SW480 (cell line): ENCODE measurements around the gene MRPL23.

ENCODE experiments used
- DNase-seq: peaks from one replicate; pipeline ENCODE4 v3.0.0-alpha.2; 2016; ENCODE audit warnings: low spot score

MRPL23 gene

DNA sequence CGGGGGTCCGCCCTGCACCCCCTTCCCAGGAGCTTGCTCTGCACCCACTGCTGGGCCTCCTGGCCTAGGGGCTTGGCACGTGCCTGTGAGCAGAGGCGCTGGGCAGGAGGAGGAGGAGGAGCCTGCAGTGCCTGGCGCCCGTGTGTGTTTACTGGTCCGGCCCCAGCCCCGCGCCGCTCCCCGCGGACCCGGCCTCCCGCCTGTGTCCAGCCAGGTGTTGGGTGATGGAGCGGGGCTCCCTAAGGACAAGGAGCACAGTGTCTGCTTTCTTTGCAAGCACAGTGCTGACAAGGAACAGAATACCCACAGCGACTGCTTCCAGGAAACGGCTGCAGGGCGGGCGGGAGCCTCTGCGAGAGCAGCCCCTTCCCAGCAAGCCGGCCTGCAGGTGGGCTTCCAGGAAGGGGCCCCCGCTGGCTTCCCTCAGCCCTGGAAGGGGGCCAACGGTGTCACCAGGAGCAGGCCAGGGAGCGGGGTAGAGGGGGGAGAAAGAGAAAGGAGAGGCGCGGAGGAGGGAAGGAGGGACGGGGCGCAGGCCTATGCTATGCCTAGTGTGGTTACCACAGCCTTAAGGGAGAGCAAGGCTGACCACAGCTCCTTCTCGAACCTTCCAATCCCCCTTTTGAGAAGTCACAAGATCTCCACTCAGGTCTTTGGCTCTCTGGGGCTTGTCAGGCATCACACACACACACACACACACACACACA lies 43.9 kb downstream of the MRPL23 start:
- no peak for DNase-seq

- no peak for DNase-seq
These were observed 45.0 kb downstream of the MRPL23 start for GRCh38 chr11:1992111-1992510.

DNA sequence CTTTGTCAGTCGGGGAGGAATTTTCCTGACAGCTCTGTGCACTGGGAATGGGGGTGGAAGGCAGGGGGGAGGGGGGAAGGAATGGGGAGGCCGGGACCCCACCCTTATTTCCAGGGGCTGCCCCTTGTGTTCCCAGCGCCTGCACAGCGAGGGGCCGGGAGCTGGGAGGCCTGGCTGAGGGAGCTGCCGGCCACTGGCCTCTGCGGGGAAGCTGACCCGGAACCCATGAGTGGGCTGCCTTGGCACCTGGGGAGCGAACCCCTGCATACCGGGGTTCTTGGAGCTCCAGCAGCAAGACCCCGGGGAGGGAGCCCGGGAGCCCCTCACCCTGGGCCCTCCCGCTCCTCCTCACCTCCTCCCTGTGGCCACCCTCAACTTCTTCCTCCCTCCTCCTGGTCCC lies 47.0 kb downstream of the MRPL23 start:
- DNase-seq = no peak

DNA sequence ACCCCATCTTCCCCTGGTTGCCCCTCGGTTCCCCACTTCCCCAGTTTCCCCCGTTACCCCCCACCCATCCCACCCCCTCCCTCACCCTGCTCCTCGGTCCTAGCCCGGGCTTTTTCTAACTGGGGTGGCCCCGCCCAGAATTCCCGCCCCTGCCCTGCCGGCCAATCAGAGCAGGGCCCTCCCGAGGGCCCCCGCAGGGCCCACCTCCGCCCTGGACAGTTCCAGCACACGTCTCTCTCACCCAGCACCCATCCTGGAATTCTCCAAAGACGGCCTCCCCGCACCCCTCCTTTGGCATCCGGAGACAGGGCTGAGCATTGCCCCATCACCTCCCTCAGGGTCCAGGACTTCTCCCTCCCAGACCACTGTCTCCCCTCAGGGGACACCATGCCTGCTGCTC lies 50.6 kb downstream of the MRPL23 start, which contains the start of gene H19:
Gene H19 (minus strand): TSS at position 88 of the 400 bp plus-strand sequence.
- DNase-seq = no peak

DNA sequence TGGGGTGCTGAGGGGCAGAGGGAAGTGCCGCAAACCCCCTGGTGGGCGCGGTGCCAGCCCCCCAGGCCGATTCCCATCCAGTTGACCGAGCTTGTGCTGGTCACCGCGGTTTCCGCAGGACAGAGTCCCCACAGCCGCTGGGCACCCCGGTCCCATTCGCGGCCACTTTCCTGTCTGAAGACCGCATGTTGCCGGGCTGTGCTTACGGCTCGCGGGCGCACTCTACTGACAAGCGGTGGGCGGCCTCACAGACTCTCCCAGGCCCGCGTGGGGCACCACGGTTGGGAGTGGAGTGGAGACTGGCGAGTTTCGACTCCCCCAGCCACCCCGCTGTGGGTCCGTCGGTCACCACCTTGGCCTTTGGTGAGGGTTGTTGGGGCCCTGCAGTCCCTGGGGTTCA lies 51.2 kb downstream of the MRPL23 start:
- no peak for DNase-seq

- no peak for DNase-seq
These were observed 51.7 kb downstream of the MRPL23 start for GRCh38 chr11:1998861-1999260.

DNA sequence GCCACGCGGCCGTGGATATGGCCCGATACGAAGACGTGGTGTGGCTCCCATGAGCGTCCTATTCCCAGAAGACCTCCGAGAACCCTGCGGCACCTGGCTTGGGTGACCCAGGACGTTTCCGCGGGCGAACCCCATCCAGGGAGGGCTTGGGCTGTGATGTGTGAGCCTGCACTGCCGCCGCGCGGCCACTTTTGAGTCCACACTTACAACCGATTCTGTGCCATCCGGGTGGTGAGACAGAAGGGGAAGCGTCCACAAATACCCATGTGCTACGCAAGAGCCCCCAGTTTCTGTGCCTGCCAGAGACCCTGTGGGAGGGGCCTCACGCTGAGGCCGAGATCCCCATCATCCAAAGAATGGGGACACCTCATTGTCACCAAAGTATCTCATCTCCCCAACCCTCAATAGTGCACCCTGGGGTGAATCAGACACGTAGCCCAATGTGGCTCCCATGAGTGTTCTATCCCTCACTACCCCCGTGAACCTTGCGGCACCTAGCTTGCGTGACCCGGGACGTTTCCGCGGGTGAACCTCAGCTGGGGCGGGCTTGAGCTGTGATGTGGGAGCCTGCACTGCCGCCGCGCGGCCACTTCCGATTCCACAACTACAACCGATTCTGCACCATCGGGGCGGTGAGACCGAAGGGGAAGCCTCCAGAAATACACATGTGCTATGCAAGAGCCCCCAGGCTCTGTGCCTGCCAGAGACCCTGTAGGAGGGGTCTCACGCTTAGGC lies 55.1 kb downstream of the MRPL23 start:
- DNase-seq = no peak

- DNase-seq = no peak
These were observed 55.7 kb downstream of the MRPL23 start for GRCh38 chr11:2002807-2003206.

DNA sequence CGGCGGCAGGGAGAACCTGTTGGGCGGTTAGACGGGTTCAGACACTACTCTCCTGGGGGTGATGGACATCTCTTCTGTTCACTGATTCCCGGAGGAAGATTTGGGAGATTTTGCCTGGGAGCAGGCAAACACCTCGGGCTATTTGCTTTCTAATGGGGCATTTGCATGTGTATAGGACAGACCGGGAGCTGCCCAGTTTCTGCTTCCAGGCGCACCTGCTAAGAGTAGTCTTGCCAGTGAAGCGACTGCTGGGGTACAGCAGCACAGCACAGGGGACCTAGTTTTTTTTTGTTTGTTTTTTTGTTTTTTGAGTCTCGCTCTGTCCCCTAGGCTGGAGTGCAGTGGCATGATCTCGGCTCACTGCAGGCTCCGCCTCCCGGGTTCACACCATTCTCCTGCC lies 57.3 kb downstream of the MRPL23 start:
- DNase-seq = no peak
